Measurements from ENCODE around the gene FHL2. TPM values are rescaled to one million over a fixed set of nuclear protein-coding genes. Genes with fewer than 3 reads are reported as not detected.
A peak's percentile ranks its signal among the peaks of the same experiment; 100 is the strongest.
"Not testable (repeated sequence)": the region's sequence is repeated elsewhere in the genome, so short reads cannot be mapped to it uniquely, and the experiment has no call there.

Gene FHL2
- total RNA-seq, 1 donor from 2014 or later, result 115 TPM

DNA sequence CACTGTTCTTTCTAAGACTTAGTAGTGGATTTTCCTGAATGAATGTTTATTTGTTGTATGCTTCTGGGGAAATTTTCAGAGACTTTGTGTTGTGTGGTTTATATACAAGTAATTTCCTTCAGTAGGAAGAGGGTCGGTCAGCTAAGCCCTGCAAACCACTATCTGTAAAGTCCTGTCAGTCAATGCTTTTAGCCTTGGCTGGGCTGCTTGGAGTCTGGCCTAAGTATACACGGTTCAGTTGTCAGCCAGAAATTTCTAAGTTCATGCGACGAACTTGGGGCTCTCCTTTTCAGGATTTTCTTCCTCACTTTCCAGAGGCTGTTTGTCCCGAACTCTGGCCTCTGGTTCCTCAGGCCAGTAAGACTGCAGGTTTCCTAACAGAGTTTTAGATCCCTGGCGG is 40.3 kb downstream of the FHL2 start:
- no peak for DNase-seq (ENCODE audit: extremely low read depth, low read depth, low spot score)

DNA sequence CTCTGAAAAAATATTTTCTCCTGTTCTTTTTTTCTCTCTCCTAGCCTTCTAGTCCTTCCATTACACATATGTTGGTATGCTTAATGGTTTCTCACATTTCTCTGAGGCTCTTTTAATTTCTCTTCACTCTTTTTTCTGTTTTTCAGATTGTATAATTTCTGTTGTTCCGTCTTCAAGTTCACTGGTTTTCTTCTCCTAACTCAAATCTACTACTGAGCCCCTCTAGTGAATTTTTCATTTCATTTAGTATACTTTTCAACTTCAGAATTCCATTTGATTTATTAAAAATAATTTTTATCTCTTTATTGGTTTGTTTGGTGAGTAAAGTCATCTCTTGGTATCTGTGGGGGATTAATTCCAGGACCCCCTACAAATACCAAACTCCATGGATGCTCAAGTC is 41.7 kb downstream of the FHL2 start:
- DNase-seq (ENCODE audit: extremely low read depth, low read depth, low spot score), result no peak

DNA sequence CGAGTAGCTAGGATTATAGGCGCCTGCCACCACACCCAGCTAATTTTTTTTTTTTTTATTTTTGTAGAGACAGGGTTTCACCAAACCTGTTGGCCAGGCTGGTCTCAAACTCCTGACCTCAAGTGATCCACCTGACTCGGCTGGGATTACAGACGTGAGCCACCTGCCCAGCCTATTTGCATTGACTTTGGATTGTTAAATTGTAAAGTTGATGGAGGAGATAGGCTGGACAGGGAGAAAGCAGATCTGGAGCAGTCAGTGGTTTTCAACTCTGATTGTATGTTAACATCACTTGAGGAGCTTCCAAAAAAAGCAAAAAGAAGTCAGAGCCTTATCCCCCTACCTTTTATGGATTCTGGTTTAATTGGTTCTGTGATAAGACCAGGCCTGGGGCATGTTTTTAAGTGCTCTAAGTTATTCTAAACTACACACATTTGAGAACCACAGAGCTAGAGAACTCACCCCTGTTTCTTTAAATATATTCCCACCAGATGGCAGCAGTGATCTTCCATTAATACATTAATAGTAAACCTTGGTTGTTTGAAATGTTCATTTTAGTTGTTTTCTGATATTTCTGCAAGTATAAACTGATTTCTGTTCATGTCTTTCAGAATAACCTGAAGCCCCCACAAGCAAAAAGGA is 54.0 kb downstream of the FHL2 start:
- no peak for DNase-seq (ENCODE audit: extremely low read depth, low read depth, low spot score)

DNA sequence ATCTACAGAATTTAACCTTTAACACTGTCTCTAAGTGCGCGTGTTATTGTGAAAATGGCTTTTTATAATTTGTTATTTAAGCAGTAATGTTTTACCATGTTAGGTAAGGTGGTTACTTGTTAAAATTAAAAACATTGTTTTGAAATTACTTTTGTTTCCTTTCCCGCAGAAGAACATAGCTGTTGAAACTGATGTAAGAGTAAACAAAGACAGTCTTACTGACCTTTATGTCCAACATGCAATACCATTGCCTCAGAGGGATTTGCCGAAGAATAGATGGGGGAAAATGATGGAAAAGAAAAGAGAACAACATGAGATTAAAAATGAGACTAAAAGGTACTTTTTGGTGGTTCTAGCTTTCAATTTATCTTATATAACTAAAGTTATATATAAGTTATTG is 59.4 kb downstream of the FHL2 start:
- DNase-seq (ENCODE audit: extremely low read depth, low read depth, low spot score), result no peak

DNA sequence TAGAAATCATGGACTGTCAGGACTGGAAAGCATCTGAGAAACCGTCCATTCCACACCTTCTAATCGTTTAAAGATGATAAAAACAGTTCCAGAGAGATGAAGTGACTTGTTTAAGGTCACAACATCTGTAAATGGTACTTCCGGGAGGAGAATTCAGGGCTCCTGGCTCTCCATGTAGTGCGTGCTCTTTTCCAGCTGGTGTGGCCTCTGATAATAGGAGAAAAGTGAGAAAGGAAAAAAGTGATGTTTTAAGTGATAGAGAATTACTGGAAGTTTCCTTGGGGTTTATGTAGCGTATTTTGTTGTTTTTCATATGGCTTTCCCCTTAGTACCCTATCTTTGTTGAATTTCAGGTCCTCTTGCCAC is 60.8 kb downstream of the FHL2 start:
- DNase-seq (ENCODE audit: extremely low read depth, low read depth, low spot score), result no peak

DNA sequence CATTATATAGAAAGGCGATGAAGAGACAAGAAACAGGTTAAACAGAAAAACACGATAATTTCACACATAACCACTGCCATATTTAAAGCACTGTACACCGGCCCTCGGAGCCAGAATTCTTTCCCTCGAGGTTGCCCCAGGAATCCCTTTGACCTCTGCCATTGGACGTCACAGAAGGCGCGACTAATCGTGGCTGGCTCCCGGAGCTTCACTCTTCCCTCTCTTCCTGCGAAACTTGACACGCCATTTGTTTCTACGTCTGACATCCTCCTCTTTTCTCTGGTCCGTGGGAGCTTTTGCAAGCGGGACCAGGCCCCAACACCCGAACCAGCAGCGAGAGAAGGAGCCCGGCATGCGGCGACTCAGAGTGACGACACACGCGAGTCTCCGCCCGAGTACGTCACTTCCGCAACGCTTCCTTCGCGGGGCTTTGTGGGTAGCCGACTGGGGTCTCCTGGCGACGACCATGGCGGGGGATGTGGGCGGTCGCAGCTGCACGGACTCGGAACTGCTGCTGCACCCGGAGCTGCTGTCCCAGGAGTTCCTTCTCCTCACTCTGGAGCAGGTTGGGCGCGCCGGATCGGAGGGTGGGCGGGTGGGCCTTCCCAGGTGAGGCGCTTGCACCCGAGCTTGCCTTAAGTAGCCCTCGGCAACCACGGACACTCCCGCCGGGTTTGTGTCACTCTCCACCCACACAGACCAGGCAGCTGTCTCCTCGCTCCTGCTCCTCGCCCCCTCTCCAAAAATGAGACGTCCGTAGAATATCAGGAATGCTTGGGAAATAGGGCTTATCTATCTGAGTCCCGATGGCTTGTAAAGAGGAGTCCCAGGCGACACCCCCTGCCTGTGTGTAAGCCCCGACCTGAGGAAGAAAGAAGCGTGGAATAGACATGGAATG is 61.5 kb downstream of the FHL2 start, which contains the start of gene C2orf49:
Gene C2orf49 (plus strand): TSS at position 419 of the 898 bp plus-strand sequence. CDS start 48 bp downstream, at position 467.
- DNase-seq (ENCODE audit: extremely low read depth, low read depth, low spot score), result peak; percentile 47

DNA sequence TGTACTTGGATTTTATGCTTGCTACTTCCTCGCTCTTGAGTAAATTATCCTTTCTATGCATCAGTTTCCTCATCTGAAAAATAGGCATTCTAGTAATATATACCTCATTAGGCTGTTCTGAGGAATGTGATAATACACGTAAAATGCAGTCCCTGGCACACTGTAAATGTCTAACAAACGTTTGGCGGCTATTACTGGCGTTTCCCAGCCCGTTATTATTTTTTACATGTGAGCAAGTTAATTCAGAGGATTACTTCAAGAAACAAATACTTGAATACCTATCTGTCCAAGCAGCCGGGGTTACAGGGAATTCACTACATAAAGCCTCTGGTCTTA is 62.1 kb downstream of the FHL2 start:
- no peak for DNase-seq (ENCODE audit: extremely low read depth, low read depth, low spot score)

DNA sequence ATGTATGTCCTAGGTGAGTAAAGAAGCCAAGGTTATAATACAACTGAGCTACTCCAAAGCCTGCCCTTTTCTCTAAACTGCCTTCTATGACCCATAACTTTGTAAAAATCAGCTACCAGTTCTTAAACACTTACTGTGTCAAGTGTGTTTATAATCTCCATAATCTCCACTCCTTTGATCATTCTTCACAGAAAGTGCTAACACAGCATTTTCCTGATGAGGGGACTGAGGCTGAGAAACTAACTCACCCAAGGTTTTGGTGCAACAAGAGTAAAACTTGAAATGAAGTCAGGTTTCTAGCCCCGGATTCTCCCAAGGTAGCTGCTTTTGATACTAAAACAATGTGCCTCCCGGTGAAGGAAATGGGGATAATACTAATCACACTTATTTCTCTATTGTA is 63.4 kb downstream of the FHL2 start:
- no peak for DNase-seq (ENCODE audit: extremely low read depth, low read depth, low spot score)

DNA sequence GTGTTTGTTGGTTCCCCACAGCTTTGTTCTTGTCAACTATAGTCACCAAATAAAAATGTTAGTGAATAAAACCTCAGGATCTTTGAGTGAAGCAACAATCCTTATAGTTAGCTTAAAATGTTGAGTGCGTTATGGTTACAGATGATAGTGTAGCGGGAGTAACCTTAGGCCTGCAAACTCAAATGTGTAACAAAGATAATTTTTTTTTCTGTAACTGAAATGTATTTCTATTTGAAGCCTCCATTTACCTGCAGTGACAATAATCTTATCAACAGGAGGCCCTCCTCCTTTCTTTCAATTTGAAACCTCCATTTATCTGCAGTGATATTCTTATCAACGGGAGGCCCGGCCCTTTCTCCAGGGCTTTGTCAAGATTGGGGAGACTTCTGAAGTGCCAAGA is 64.6 kb downstream of the FHL2 start:
- DNase-seq (ENCODE audit: extremely low read depth, low read depth, low spot score), result no peak

DNA sequence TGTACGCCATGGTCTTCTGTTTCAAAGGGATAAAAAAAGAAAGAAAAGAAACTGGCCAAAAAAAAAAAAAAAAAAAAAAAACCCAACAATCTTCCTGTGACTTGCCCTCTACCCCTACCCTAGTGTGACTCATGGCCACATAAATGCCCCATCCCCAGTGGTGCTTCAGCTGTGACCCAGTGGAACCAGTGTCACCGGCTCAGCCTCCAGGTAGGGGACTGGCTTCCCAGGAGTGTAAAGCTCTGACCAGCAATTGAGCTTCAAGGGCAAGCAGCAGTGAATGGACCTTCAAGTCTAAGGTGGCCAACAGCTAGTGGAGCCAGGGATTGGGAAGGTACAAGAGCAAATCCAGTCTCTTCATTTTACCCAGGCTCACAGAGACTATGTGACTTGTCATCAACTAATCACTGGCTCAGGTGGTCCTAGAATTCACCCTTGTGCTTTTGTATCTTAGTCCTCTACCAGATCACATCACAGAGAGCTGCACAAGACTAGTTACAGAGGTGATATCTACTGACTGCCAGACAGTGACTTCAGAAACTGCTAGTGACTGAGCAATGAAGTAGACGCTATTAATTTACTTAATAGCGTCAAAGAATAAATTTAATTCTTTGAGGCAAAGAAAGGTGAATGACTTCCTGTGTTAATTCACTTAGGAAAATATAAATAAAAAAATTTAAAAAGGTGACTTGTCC is 68.0 kb downstream of the FHL2 start:
- DNase-seq (ENCODE audit: extremely low read depth, low read depth, low spot score), result no peak

DNA sequence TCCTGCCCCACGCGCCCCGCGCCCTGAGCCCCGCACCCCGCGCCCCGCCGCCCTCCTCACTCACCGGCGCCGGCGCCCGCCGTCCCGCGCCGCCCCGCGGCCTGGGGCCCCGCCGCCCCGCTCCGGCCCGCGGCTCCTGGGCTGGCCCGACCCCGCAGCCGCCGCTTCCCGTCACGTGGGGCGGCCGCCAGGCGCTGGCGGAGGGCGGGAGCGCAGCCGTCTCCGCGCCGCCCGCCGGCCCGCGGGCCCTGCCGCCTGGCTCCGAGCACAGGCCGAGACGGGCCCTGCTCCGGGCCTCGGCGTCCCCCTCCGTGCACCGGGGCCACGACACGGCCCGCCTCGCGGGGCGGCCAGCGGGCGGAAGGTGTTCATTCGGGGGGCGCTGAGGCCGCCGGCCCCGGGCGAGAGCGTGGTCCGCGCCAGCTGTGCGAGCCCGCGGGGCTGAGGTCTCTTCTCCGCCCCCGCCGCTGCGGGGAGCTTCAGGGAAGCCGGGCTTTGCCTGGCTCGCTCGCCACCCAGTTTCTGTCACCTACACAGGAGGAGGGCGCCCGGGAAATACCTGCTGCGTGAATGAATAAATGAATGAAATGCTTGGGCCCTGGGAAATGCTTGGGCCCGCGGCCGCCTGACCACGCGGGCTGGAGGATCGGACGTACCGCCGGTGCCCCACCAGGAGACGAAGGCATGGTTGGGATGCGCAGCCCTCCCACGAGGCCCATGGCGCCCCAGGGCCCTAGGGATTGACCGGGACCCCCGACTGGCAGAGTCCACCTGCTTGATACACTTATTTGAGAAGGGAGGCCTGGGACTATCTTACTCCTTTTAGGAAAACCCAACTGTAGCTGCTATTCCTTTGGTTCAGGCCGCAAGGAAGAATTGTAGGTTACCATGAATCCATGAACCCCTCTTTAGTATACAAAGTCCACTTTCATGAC is 69.0 kb downstream of the FHL2 start, which contains the start of gene TGFBRAP1:
Gene TGFBRAP1 (minus strand): TSS at position 175 of the 935 bp plus-strand sequence. CDS start 21,434 bp downstream, outside the sequence.
- DNase-seq (ENCODE audit: extremely low read depth, low read depth, low spot score), result no peak

DNA sequence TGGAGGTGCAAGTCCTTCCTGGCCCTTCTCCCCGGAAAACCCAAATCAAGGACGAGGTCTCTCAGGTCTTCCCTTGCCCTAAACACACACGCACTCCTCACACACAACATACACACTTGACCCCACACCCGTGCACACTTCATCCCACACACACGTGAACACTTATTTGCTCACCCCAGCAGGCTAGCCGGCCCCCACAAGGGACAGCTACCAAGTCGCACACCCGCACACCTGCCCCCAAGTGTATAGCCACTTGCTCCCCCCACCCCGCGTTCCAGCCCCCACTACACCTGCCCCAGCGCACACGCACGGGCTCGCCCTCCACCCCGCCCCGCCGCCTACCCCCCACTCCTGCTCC is 69.7 kb downstream of the FHL2 start:
- DNase-seq (ENCODE audit: extremely low read depth, low read depth, low spot score), result no peak

DNA sequence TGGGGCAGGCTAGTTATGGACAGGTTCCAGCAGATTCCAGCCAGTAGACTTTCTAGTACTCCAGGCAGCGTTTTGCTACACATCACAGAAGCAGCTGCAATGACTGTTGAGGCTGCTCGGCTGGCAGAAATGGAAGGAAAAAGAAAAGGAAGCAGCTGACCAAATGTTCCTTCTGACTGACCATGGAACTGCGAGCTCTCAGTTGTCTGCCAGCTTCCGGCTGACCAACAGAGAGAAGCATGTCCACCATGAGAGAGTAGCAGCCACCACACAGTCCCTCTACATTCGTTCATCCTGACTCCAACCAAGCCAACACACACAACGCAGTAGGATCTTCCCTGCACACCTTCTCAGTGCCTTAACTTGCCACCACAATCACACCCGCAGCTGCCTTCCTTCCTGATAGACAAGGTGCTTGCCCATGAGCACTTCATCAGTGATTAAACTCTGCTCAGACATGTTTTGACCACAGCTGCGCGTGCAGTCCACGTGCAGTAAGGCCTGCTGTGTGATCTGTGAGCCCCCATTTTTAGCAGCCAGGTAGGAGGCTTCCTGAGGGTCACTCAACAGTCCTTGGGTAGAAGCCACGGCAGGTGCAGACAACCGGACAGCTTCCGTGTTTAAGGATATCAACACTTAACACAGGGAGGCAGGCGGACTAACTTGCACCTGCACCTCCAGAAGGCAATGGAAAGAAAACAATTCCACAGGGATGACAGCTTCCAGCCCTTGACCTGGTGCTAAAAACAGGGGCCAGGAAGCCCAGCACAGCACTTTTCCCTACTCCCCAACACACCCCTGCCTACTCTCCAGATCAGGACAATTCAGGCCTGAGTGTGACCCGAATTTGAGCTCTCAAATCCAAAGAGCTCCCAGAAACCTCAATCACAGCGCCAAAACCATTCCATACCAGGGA is 70.3 kb downstream of the FHL2 start:
- DNase-seq (ENCODE audit: extremely low read depth, low read depth, low spot score), result no peak

DNA sequence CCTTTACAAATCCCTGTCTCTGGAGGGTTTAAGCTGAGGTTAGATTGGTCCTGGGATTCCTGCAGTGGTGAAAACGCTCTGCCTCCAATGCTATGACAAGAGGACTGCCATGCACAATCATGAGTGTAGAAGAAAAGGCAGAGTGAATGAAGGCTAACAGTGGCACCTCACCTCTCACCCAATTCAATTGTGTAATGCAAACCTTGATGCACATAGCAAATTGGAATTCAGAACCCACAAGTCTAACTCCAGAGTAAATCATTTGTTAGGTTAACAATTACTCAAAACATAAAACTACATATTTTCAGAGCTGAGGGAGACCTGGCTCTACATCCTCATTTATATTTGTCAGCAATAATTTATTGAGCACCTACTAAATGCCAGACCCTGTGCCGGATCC is 71.2 kb downstream of the FHL2 start:
- no peak for DNase-seq (ENCODE audit: extremely low read depth, low read depth, low spot score)

DNA sequence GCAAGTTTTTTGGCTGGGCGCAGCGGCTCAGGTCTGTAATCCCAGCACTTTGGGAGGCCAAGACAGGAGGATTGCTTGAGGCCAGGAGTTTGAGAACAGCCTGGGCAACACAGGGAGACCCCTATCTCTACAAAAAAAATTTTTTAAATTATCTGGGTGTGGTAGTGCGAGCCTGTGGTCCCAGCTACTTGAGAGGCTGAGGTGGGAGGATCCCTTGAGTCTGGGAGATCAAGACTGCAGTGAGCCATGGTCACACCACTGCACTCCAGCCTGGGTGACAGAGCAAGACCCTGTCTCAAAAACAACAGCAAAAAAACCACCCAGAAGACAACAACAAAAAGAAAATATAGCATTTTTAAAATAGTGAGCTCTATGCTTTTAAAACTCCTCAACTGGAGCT is 71.6 kb downstream of the FHL2 start:
- not testable (repeated sequence) for DNase-seq (ENCODE audit: extremely low read depth, low read depth, low spot score)

DNA sequence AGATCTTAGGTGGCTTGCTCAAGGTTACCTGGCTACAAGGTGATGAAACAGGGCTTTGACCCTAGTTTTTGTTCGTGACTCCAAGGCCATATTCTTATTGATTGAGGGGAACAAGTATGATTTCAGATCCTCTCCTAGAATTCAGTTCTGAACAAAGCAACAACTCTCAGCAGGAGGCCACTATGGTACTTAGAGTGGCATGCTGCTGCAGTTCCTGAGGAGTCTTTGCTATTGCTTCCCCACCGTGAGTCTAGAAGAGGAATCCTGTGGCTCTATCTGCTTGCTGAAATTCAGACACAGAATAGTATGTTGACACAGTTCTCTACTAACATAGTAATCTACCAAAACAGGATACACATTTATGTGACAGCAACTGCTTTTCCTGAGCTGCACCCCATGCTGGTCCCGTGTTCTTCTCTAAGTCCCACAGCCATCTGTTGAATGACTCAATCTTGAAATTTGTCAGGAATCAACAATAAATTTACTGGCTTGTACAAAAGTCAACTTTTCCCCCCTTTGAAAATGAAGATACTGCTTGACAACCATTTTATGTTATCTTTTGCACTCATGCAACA is 73.4 kb downstream of the FHL2 start:
- DNase-seq (ENCODE audit: extremely low read depth, low read depth, low spot score), result peak; percentile 91

DNA sequence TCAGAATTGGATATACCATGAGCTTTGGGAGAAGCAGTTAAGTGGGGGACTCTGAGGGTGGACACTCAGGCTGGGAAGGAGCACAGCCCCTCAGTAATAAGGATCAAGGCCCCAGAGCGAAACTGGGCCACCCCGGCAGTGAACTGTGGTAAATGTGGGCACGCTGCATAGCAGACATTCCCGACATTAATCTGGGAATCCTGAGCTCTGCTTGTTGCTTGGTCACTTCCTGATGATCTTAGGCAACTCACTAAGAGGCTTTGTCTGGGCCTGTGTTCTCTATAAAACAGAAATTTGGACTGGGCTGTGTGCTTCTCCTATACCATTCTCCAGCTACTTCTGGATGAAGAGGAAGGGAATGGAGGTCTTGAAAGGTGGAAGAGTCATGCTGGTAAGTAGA is 74.1 kb downstream of the FHL2 start:
- DNase-seq (ENCODE audit: extremely low read depth, low read depth, low spot score), result no peak

DNA sequence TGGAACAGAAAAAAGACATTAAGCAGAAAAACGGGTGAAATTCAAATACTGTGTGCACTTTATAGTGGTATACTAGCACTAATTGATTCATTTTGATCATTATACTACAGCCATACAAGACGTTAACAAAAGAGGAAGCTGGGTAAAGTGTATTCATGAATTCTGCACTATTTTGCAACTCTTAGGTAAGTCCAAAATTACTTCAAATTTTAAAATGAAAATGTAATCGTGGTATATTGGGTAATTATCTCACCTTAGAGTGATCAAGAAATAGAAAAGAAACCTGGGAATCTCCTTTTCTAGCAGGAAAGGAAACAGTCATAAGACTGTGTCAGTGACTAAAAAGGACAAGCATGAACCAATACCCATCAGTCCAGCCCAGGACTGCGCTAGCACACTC is 74.8 kb downstream of the FHL2 start:
- DNase-seq (ENCODE audit: extremely low read depth, low read depth, low spot score), result no peak

DNA sequence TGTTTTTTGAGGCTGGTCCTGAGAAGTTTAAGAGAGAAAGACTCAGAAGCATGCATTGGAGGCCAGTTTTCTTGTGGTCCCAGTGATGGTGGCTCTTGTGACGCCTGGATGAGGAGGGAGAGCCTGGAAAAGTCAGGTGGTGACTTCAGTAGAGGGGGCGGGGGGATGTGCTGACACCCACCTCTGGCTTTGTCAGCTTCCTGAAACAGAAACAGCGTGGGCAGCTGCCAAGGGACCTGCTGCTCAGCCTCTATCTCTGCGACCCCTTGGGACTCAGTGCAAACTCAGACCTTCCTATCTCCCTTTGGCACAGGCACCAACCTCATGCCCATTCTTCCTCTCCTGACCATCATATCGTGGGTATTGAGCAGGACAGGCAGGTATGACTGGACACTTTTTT is 75.7 kb downstream of the FHL2 start:
- DNase-seq (ENCODE audit: extremely low read depth, low read depth, low spot score), result no peak
